HFFc6 (cell line): Measurements from ENCODE around the gene TEX14. TPM values are rescaled to one million over a fixed set of nuclear protein-coding genes. Genes with fewer than 3 reads are reported as not detected.

ENCODE experiments used
- DNase-seq: peaks from one replicate; pipeline ENCODE4 v3.0.0-alpha.2; 2018
- H3K27ac Mint-ChIP-seq: 2 replicates; pipeline ENCODE4 v1.8.0; 2020; ENCODE audit warnings: mild to moderate bottlenecking, mixed read lengths
- H3K27me3 Mint-ChIP-seq: 2 replicates; pipeline ENCODE4 v1.8.0; 2021; ENCODE audit warnings: mild to moderate bottlenecking, moderate library complexity, mixed read lengths; ENCODE audit not compliant: insufficient read depth
- H3K36me3 Mint-ChIP-seq: 2 replicates; pipeline ENCODE4 v1.8.0; 2021; ENCODE audit warnings: low read depth, mixed read lengths
- H3K4me1 Mint-ChIP-seq: 2 replicates; pipeline ENCODE4 v1.8.0; 2020; ENCODE audit warnings: low read depth, mixed read lengths
- H3K4me3 Mint-ChIP-seq: 2 replicates; pipeline ENCODE4 v1.8.0; 2020; ENCODE audit warnings: mild to moderate bottlenecking, moderate library complexity, mixed read lengths
- H3K9me3 Mint-ChIP-seq: 2 replicates; pipeline ENCODE4 v1.8.0; 2020; ENCODE audit warnings: mild to moderate bottlenecking, mixed read lengths
- CTCF ChIP-seq: fragments of 200-600 bp; sonication (generic); IDR thresholded peaks from 2 replicates; pipeline ENCODE4 v1.5.0; 2021; ENCODE audit warnings: antibody characterized with exemption, mild to moderate bottlenecking
- total RNA-seq, 6 experiments: library from RNA; stranded (reverse); fragmentation: NEBNext Ultra II Directional; extraction: Animal tissue kit (Norgen Biotek cat#: 25700); gene quantifications; 2 replicates in 1 of 6; 3 replicates in 5 of 6; pipeline ENCODE4 v1.2.3, GENCODE V29; 2021

The TEX14 gene
- total RNA-seq, 6 experiments from 2014 or later = 0.20 TPM; not detected in 5

- TF ChIP-seq CTCF = no peak
- Mint-ChIP-seq H3K27ac (no peak overlapping the region), H3K4me1 (peaks cover 13% of the 10 kb centered on the region), H3K9me3 (no peaks in the 10 kb centered on the region), H3K4me3 (no peak overlapping the region), H3K36me3 (peaks cover 6% of the 10 kb centered on the region; the same call in 1 of the 2 replicates), H3K27me3 (no peaks in the 10 kb centered on the region)
- no peak for DNase-seq
Observed at GRCh38 chr17:58699771-58700170, 7.9 kb upstream of the TEX14 start.

DNA sequence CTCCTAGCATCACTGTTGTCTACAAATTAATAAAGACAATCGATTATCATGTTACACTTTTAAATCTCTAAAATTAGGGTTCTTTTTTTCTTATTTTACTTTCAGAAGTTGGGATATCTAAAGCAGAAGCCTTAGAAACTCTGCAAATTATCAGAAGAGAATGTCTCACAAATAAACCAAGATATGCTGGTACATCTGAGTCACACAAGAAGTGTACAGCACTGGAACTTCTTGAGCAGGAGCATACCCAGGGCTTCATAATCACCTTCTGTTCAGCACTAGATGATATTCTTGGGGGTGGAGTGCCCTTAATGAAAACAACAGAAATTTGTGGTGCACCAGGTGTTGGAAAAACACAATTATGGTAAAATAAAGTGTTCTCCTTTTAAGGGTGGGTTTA is 3.0 kb upstream of the TEX14 start:
- H3K27ac Mint-ChIP-seq = no peak overlapping the region
- no peak for DNase-seq
- H3K36me3 Mint-ChIP-seq = peaks cover 6% of the 10 kb centered on the region; the same call in 1 of the 2 replicates
- H3K27me3 Mint-ChIP-seq = peaks cover 3% of the 10 kb centered on the region; the same call in 1 of the 2 replicates
- no peak overlapping the region for H3K4me3 Mint-ChIP-seq
- peaks cover 25% of the 10 kb centered on the region for H3K4me1 Mint-ChIP-seq
- no peak for TF ChIP-seq CTCF
- H3K9me3 Mint-ChIP-seq = no peaks in the 10 kb centered on the region

DNA sequence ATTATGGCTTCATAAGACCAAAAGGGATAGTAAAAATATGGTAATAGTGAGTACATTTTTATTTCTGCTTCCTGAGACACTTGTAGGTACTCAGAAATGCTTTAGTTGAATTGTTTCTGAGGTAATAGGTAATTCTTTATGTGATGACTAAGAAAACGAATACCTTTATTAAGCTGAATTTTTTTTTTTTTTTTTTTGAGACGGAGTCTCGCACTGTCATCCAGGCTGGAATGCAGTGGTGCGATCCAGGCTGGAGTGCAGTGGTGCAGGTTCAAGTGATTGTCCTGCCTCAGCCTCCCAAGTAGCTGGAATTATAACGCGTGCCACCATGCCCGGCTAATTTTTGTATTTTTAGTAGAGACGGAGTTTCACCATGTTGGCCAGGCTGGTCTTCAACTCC is 2.5 kb upstream of the TEX14 start:
- H3K4me1 Mint-ChIP-seq = peaks cover 25% of the 10 kb centered on the region
- no peak for DNase-seq
- no peak overlapping the region for H3K4me3 Mint-ChIP-seq
- TF ChIP-seq CTCF = no peak
- peaks cover under 1% of the 10 kb centered on the region; the same call in 1 of the 2 replicates for H3K36me3 Mint-ChIP-seq
- no peak overlapping the region for H3K27ac Mint-ChIP-seq
- H3K9me3 Mint-ChIP-seq = no peaks in the 10 kb centered on the region
- peaks cover 3% of the 10 kb centered on the region; the same call in 1 of the 2 replicates for H3K27me3 Mint-ChIP-seq

DNA sequence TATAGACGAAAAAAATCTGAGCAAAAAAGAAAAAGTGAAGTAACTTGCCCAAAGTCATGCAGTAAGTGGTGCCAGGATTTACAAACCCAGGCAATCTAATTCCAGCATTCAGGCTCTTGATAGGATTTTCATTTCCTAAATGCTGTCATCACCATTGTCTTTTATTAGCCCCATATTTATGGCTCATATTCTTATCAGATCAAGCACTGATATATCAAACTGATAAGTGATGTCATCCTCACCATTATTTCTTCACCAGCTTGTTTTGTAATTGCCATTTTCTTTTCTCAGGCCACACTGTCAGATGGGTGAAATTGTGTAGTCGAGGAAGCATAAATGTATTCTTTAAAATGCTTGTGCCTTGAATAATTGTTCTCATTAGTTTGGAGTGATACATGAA is 1.9 kb upstream of the TEX14 start:
- Mint-ChIP-seq H3K9me3 (no peaks in the 10 kb centered on the region), H3K4me1 (peaks cover 25% of the 10 kb centered on the region), H3K4me3 (peak overlapping the region; percentile 94), H3K36me3 (no peaks in the 10 kb centered on the region; the same call in 1 of the 2 replicates), H3K27me3 (peaks cover 3% of the 10 kb centered on the region), H3K27ac (peak overlapping the region; percentile 88)
- TF ChIP-seq CTCF = no peak
- DNase-seq = no peak

GRCh38 chr17:58693208-58693607 is 1.4 kb upstream of the TEX14 start:
- Mint-ChIP-seq H3K9me3 (no peaks in the 10 kb centered on the region), H3K27me3 (peaks cover 3% of the 10 kb centered on the region), H3K36me3 (no peaks in the 10 kb centered on the region; the same call in 1 of the 2 replicates), H3K4me1 (peaks cover 25% of the 10 kb centered on the region), H3K27ac (peak overlapping the region; percentile 88), H3K4me3 (peak overlapping the region; percentile 94)
- DNase-seq = no peak
- TF ChIP-seq CTCF = no peak
